Measurements from ENCODE around the gene SSR2.

The SSR2 gene

GRCh38 chr1:155984341-155984740, 36.4 kb downstream of the SSR2 start:
- FAIRE-seq: no peak
- DNase-seq (ENCODE audit: insufficient read length): no peak

GRCh38 chr1:155983191-155984024, 37.3 kb downstream of the SSR2 start:
- FAIRE-seq: peak; percentile 21
- TF ChIP-seq POLR2AphosphoS5 (IDR thresholded peaks at IDR 0.05; ENCODE audit: low read depth, low read length) (no peak), TAF1 (IDR thresholded peaks at IDR 0.05; ENCODE audit: borderline replicate concordance, low read depth, low read length) (no peak), POLR2A (IDR thresholded peaks at IDR 0.05; ENCODE audit: low read depth, low read length) (no peak)
- no peak for DNase-seq (ENCODE audit: insufficient read length)

More at GRCh38 chr1:155984341-155984740, 36.4 kb downstream of the SSR2 start:
- TF ChIP-seq POLR2A (IDR thresholded peaks at IDR 0.05; ENCODE audit: low read depth, low read length) (no peak), TAF1 (IDR thresholded peaks at IDR 0.05; ENCODE audit: borderline replicate concordance, low read depth, low read length) (no peak)

- no peak for TF ChIP-seq TAF1 (IDR thresholded peaks at IDR 0.05; ENCODE audit: borderline replicate concordance, low read depth, low read length)
- TF ChIP-seq POLR2AphosphoS5 (IDR thresholded peaks at IDR 0.05; ENCODE audit: low read depth, low read length): no peak
- TF ChIP-seq POLR2A (IDR thresholded peaks at IDR 0.05; ENCODE audit: low read depth, low read length): no peak
- no peak for FAIRE-seq
- no peak for DNase-seq (ENCODE audit: insufficient read length)
Observed at GRCh38 chr1:155982106-155982505, 38.6 kb downstream of the SSR2 start.

- no peak for DNase-seq (ENCODE audit: insufficient read length)
- no peak for TF ChIP-seq TAF1 (IDR thresholded peaks at IDR 0.05; ENCODE audit: borderline replicate concordance, low read depth, low read length)
- no peak for TF ChIP-seq POLR2AphosphoS5 (IDR thresholded peaks at IDR 0.05; ENCODE audit: low read depth, low read length)
- FAIRE-seq: peak; percentile 51
Observed at GRCh38 chr1:155981266-155982088, 39.3 kb downstream of the SSR2 start.

- no peak for FAIRE-seq
- no peak; the same call in 1 of the 2 replicates for TF ChIP-seq POLR2A (IDR thresholded peaks at IDR 0.05; ENCODE audit: low read depth, low read length)
- no peak for TF ChIP-seq TAF1 (IDR thresholded peaks at IDR 0.05; ENCODE audit: borderline replicate concordance, low read depth, low read length)
- no peak for TF ChIP-seq POLR2AphosphoS5 (IDR thresholded peaks at IDR 0.05; ENCODE audit: low read depth, low read length)
- no peak for DNase-seq (ENCODE audit: insufficient read length)
Observed at GRCh38 chr1:155979597-155980343, 41.0 kb downstream of the SSR2 start.

GRCh38 chr1:155978973-155979429, 41.8 kb downstream of the SSR2 start:
- TF ChIP-seq POLR2A (IDR thresholded peaks at IDR 0.05; ENCODE audit: low read depth, low read length): no peak

DNA sequence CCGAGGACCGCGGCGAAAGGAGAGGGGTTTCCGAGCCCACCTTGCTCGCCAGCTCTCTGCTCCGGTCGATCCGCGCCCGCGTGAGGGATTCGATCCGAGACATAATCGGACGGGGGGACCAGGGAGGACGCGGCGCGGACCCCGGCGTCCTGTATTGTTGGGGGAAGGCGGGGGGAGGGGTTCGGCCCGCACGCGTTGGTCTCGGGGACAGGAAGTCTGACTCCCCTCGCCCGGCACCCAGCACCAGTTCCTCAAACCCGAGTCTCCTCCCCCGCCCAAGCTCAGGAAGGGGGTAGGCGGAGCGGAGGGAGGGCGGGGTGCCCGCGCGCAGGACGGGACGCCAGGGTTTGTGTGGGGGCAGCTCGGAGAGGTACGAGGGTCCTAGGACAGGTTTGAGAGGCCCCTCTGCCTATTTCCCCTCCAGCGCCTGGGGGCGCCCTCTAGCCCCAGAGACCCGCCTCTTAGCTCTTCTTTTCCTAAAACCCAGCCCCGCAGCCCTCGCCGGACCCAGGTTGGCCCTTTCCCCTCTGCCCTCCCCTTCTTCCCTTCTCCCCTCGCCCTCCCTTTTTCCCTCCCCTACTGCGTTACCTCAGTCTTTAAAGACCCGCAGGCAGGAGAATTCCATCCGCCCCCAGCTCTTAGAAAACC, 42.3 kb downstream of the SSR2 start, which contains the start of gene ARHGEF2:
Gene ARHGEF2 (minus strand): TSS at position 223 of the 648 bp plus-strand sequence. CDS start 120 bp downstream, at position 103.
- DNase-seq (ENCODE audit: insufficient read length): peak; percentile 92
- peak; percentile 78 for FAIRE-seq
- TF ChIP-seq POLR2A (IDR thresholded peaks at IDR 0.05; ENCODE audit: low read depth, low read length) (peak; percentile 71; the same call in 1 of the 2 replicates), POLR2AphosphoS5 (IDR thresholded peaks at IDR 0.05; ENCODE audit: low read depth, low read length) (peak; percentile 75), TAF1 (IDR thresholded peaks at IDR 0.05; ENCODE audit: borderline replicate concordance, low read depth, low read length) (peak; percentile 90; the same call in 1 of the 2 replicates)

More at GRCh38 chr1:155978973-155979429, 41.8 kb downstream of the SSR2 start:
- no peak for FAIRE-seq
- no peak for DNase-seq (ENCODE audit: insufficient read length)

DNA sequence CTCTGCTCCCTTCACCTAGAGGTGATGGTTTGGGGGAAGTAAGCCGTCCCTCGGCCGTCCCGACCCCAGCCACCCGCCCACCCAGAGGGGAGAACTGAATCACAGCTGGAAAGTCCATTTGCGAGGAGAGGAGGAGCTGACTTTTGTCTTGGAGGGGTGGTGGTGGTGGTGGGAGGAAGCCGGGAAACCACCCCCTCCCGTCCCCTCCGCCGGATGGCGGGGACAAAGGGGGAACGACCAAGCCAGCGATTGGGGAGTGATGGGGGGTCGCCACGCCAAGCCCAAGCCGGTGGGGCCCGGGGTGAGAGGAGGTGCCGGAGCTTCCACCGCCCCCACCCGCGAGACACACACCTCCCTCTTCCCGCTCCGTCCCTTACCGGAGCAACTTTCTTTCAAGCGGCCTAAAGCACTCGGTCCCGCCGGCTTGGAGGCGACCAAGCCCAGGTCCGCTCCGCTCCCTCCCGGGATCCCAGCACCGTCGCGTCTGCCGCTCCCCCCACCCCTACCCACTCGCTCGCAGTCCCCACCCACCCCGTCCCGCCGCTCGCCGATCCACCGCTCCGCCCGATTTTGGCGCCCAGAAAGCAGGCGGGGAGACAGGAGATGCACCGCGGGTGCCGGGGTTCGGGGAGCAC, 42.9 kb downstream of the SSR2 start:
- DNase-seq (ENCODE audit: insufficient read length) (no peak), FAIRE-seq (no peak)
- no peak; the same call in 1 of the 2 replicates for TF ChIP-seq POLR2A (IDR thresholded peaks at IDR 0.05; ENCODE audit: low read depth, low read length)
- no peak; the same call in 1 of the 2 replicates for TF ChIP-seq POLR2AphosphoS5 (IDR thresholded peaks at IDR 0.05; ENCODE audit: low read depth, low read length)
- no peak for TF ChIP-seq TAF1 (IDR thresholded peaks at IDR 0.05; ENCODE audit: borderline replicate concordance, low read depth, low read length)

DNA sequence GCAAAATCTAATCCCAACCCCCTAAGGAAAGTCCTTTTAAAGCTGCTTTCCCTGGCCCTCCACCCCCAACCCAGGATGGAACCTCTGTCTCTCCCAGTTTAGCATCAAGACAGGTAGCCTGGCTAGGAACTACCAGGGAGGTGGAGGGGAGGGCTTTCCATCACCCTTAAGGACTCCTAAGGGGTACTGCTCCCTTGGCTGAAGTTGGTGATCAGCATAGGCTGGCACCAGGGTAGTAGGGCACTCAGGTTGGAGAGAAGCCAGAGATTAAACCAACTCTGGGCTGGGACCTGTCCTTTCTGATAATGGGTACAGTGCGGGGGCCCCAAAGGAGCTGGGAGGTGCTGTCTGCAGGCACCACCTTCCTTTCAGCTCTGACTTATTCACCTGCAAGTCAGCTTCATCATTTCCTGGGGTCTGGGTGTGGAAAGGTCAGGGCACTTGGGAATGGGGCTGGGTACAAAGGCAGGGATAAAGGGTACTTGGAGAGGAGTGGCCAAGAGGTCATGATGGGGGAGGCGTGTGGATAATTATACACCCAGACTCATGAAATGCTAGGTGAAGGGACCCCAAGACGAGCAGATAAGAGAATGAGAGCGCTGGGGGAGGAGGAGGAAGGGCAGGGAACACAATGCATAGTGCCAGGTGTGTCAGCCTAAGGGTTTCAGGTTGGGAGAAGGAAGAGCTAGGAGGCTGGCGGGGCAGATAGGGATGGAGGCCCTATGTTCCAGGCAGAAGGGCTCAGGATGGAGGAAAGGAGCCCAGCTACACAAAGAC, 43.6 kb downstream of the SSR2 start:
- TF ChIP-seq POLR2A (IDR thresholded peaks at IDR 0.05; ENCODE audit: low read depth, low read length): peak; percentile 71
- TF ChIP-seq POLR2AphosphoS5 (IDR thresholded peaks at IDR 0.05; ENCODE audit: low read depth, low read length): peak; percentile 72; the same call in 1 of the 2 replicates
- TF ChIP-seq TAF1 (IDR thresholded peaks at IDR 0.05; ENCODE audit: borderline replicate concordance, low read depth, low read length): no peak
- no peak for DNase-seq (ENCODE audit: insufficient read length)
- FAIRE-seq: no peak
